HL-60 (cell line): ENCODE results near the gene RPUSD3.
"Not testable (repeated sequence)": the region's sequence is repeated elsewhere in the genome, so short reads cannot be mapped to it uniquely, and the experiment has no call there.

ENCODE experiments used
- DNase-seq, 2 experiments: peaks; one replicate each; pipeline ENCODE4 v3.0.0-alpha.2; 2010 to 2020; ENCODE audit warnings: low read depth in 1 of 2, low spot score in 1 of 2
- H3K27ac ChIP-seq: fragments of 250-450 bp; sonication (Bioruptor Pico); replicated peaks from 2 replicates; pipeline ENCODE4 v1.5.1; 2020; ENCODE audit warnings: mild to moderate bottlenecking, moderate library complexity
- H3K27me3 ChIP-seq: fragments of 250-450 bp; sonication (Bioruptor Pico); 2 replicates; pipeline ENCODE4 v1.5.1; 2021; ENCODE audit warnings: mild to moderate bottlenecking, moderate library complexity; ENCODE audit not compliant: insufficient read depth, poor library complexity, severe bottlenecking
- H3K4me3 ChIP-seq: replicated peaks from 2 replicates; pipeline ENCODE4 v1.5.1; 2011; ENCODE audit warnings: mild to moderate bottlenecking, control low read depth, low read length; ENCODE audit not compliant: insufficient read depth
- CTCF ChIP-seq: IDR thresholded peaks from one replicate; pipeline ENCODE4 v1.5.1; 2011; ENCODE audit warnings: low read length, control low read depth, inconsistent platforms; ENCODE audit not compliant: insufficient read depth
- GABPA ChIP-seq: IDR thresholded peaks from 2 replicates; pipeline ENCODE4 v1.6.1; 2012; ENCODE audit warnings: low read depth
- POLR2AphosphoS5 ChIP-seq: IDR thresholded peaks from 2 replicates; pipeline ENCODE4 v1.6.1; 2012; ENCODE audit warnings: low read depth
- REST ChIP-seq: IDR thresholded peaks from 2 replicates; pipeline ENCODE4 v1.6.1; 2012; ENCODE audit warnings: low read depth; ENCODE audit not compliant: insufficient replicate concordance
- SPI1 ChIP-seq: IDR thresholded peaks from 2 replicates; pipeline ENCODE4 v1.6.1; 2012; ENCODE audit warnings: low read depth, mild to moderate bottlenecking, borderline replicate concordance

The RPUSD3 gene

GRCh38 chr3:9879830-9880549 lies 36.2 kb upstream of the RPUSD3 start, which contains the start of gene CIDEC:
Gene CIDEC (minus strand): TSS chr3:9880253. CDS start chr3:9878486, 1,767 bp downstream.
- no peak for DNase-seq
- H3K27me3 ChIP-seq, result no peaks in the 10 kb centered on the region
- no peak within 1 kb of the TSS for H3K4me3 ChIP-seq
- TF ChIP-seq POLR2AphosphoS5 (no peak), CTCF (no peak), GABPA (no peak), SPI1 (no peak), REST (no peak)
- H3K27ac ChIP-seq, result no peak within 1 kb of the TSS

GRCh38 chr3:9878700-9879099 lies 34.9 kb upstream of the RPUSD3 start:
- no peak for DNase-seq
- H3K27ac ChIP-seq, result no peak overlapping the region
- no peak for TF ChIP-seq CTCF
- TF ChIP-seq GABPA, result no peak
- no peak for TF ChIP-seq POLR2AphosphoS5
- no peak for TF ChIP-seq SPI1
- TF ChIP-seq REST, result no peak
- no peaks in the 10 kb centered on the region for H3K27me3 ChIP-seq
- H3K4me3 ChIP-seq, result no peak overlapping the region

GRCh38 chr3:9876991-9877390 lies 33.2 kb upstream of the RPUSD3 start:
- H3K27ac ChIP-seq, result no peak overlapping the region
- H3K4me3 ChIP-seq, result no peak overlapping the region
- no peak for TF ChIP-seq SPI1
- no peak for TF ChIP-seq REST
- TF ChIP-seq GABPA, result no peak
- no peak for TF ChIP-seq POLR2AphosphoS5
- TF ChIP-seq CTCF, result no peak
- no peaks in the 10 kb centered on the region for H3K27me3 ChIP-seq
- DNase-seq, result no peak

- not testable (repeated sequence) for DNase-seq, H3K4me3 ChIP-seq, H3K27me3 ChIP-seq, H3K27ac ChIP-seq
These were observed 32.4 kb upstream of the RPUSD3 start for GRCh38 chr3:9876255-9876654.
